GM23248 (cell line): ENCODE data around the gene SKAP1. TPM values are rescaled to one million over a fixed set of nuclear protein-coding genes. Genes with fewer than 3 reads are reported as not detected.

ENCODE experiments used
- DNase-seq: peaks from one replicate; pipeline ENCODE4 v3.0.0-alpha.2; 2015
- H2AFZ ChIP-seq: fragments of 200-600 bp; sonication (generic); 2 replicates; pipeline ENCODE4 v1.6.1; 2016; ENCODE audit warnings: antibody characterized with exemption
- H3F3A ChIP-seq: fragments of 200-600 bp; sonication (generic); 2 replicates; pipeline ENCODE4 v1.6.1; 2016; ENCODE audit warnings: mild to moderate bottlenecking, antibody characterized with exemption, mixed run types; ENCODE audit not compliant: insufficient read depth
- H3K27ac ChIP-seq: fragments of 200-600 bp; sonication (generic); 2 replicates; pipeline ENCODE4 v1.5.1; 2016; ENCODE audit warnings: mild to moderate bottlenecking
- H3K27me3 ChIP-seq: fragments of 200-600 bp; sonication (generic); replicated peaks from 2 replicates; pipeline ENCODE4 v1.6.1; 2016; ENCODE audit warnings: mild to moderate bottlenecking; ENCODE audit not compliant: insufficient read depth
- H3K36me3 ChIP-seq: fragments of 200-600 bp; sonication (generic); 2 replicates; pipeline ENCODE4 v1.6.1; 2016; ENCODE audit warnings: low read depth, mild to moderate bottlenecking
- H3K4me1 ChIP-seq: fragments of 200-600 bp; sonication (generic); 2 replicates; pipeline ENCODE4 v1.6.1; 2016; ENCODE audit warnings: mild to moderate bottlenecking; ENCODE audit not compliant: insufficient read depth
- H3K4me2 ChIP-seq: fragments of 200-600 bp; sonication (generic); one replicate; pipeline ENCODE4 v1.6.1; 2016; ENCODE audit warnings: mild to moderate bottlenecking; ENCODE audit not compliant: unreplicated experiment
- H3K4me3 ChIP-seq: fragments of 200-600 bp; sonication (generic); 2 replicates; pipeline ENCODE4 v1.5.1; 2016; ENCODE audit warnings: mild to moderate bottlenecking
- H3K79me2 ChIP-seq: fragments of 200-600 bp; sonication (generic); 2 replicates; pipeline ENCODE4 v1.6.1; 2016; ENCODE audit warnings: mild to moderate bottlenecking; ENCODE audit not compliant: insufficient read depth
- H3K9ac ChIP-seq: fragments of 200-600 bp; sonication (generic); 2 replicates; pipeline ENCODE4 v1.6.1; 2016; ENCODE audit warnings: mild to moderate bottlenecking
- H3K9me2 ChIP-seq: fragments of 200-600 bp; sonication (generic); 2 replicates; pipeline ENCODE4 v1.6.1; 2016; ENCODE audit warnings: mixed run types, mild to moderate bottlenecking, moderate library complexity; ENCODE audit not compliant: insufficient read depth
- H3K9me3 ChIP-seq: fragments of 200-600 bp; sonication (generic); one replicate; pipeline ENCODE4 v1.6.1; 2017; ENCODE audit warnings: low read depth
- H4K20me1 ChIP-seq: fragments of 200-600 bp; sonication (generic); 2 replicates; pipeline ENCODE4 v1.6.0; 2016; ENCODE audit not compliant: insufficient read depth
- EZH2 ChIP-seq: fragments of 200-600 bp; sonication (generic); IDR thresholded peaks from 2 replicates; pipeline ENCODE4 v1.6.1; 2018; ENCODE audit warnings: antibody characterized with exemption, mild to moderate bottlenecking; ENCODE audit not compliant: insufficient read depth, poor library complexity, severe bottlenecking
- EZH2phosphoT487 ChIP-seq: fragments of 200-600 bp; sonication (generic); IDR thresholded peaks from 2 replicates; pipeline ENCODE4 v1.6.1; 2018; ENCODE audit warnings: antibody characterized with exemption, moderate library complexity, mild to moderate bottlenecking, low read depth; ENCODE audit not compliant: insufficient read depth
- WGBS, 2 experiments: methylation state at CpG; one replicate each; pipeline ENCODE4 v1.1.6; 2015 to 2017; ENCODE audit warnings: low lambda C conversion rate in 2 of 2, low coverage in 1 of 2; ENCODE audit errors: missing lambda C conversion rate in 2 of 2; 5-methylcytosine and 5-hydroxymethylcytosine counted together
- in situ Hi-C: fragments of 300-500 bp; cut with MboI; formaldehyde crosslinking; loops from 2 replicates; pipeline ENCODE4 v1.15.0; 2020
- polyA plus RNA-seq: library from polyadenylated mRNA; unstranded; fragments of >200 nt; fragmentation: Nextera tagmentation; extraction: Ambion mirVana; gene quantifications from 2 replicates; pipeline ENCODE4 v1.2.1, GENCODE V29; 2016
- total RNA-seq: library from RNA; depleted of rRNA; stranded (reverse); fragments of >200 nt; shearing (Covaris generic); gene quantifications from 2 replicates; pipeline ENCODE4 v1.2.3, GENCODE V29; 2014

SKAP1 gene
- total and polyA plus RNA-seq, 2 experiments from 2014 or later = not detected

- H3K9ac ChIP-seq = peak overlapping the region; percentile 52
- no peak for TF ChIP-seq EZH2
- no peak for TF ChIP-seq EZH2phosphoT487
- H2AFZ ChIP-seq = peak overlapping the region; percentile 68
- H3F3A ChIP-seq = peaks cover 34% of the 10 kb centered on the region
- no peaks in the 10 kb centered on the region for H3K79me2 ChIP-seq
- no peaks in the 10 kb centered on the region for H3K9me2 ChIP-seq
- peak overlapping the region; percentile 78 for H3K27ac ChIP-seq
- peaks cover 17% of the 10 kb centered on the region for H3K4me1 ChIP-seq
- H3K36me3 ChIP-seq = no peaks in the 10 kb centered on the region
- peak overlapping the region; percentile 19 for H3K4me3 ChIP-seq
- H3K9me3 ChIP-seq = no peaks in the 10 kb centered on the region
- peak; percentile 83 for DNase-seq
- H3K27me3 ChIP-seq = no peaks in the 10 kb centered on the region
- no peaks in the 10 kb centered on the region for H4K20me1 ChIP-seq
- WGBS, 2 experiments = 14 to 15% methylated on average over 6 of the region's 6 CpGs
- in situ Hi-C loops = no loop called here
- H3K4me2 ChIP-seq = peak overlapping the region; percentile 76
Measured at GRCh38 chr17:48472411-48473281, 42.6 kb upstream of the SKAP1 start.

GRCh38 chr17:48471817-48472410 is 41.9 kb upstream of the SKAP1 start:
- Histone ChIP-seq H3K27me3 (no peaks in the 10 kb centered on the region), H3K9me3 (no peaks in the 10 kb centered on the region), H4K20me1 (no peaks in the 10 kb centered on the region), H3K4me1 (peaks cover 17% of the 10 kb centered on the region), H3K27ac (peak overlapping the region; percentile 78), H3K4me2 (peak overlapping the region; percentile 76), H2AFZ (peak overlapping the region; percentile 68), H3K9ac (peak overlapping the region; percentile 52; the same call in 1 of the 2 replicates), H3K4me3 (no peak overlapping the region), H3K79me2 (no peaks in the 10 kb centered on the region), H3K9me2 (no peaks in the 10 kb centered on the region), H3F3A (peaks cover 34% of the 10 kb centered on the region), H3K36me3 (no peaks in the 10 kb centered on the region)
- 89 to 92% methylated on average over 8 of the region's 8 CpGs for WGBS, 2 experiments
- TF ChIP-seq EZH2 (no peak), EZH2phosphoT487 (no peak)
- DNase-seq = no peak
- in situ Hi-C loops = no loop called here

- in situ Hi-C loops = no loop called here
- no peaks in the 10 kb centered on the region for H4K20me1 ChIP-seq
- no peaks in the 10 kb centered on the region for H3K27me3 ChIP-seq
- H3K9ac ChIP-seq = no peak overlapping the region
- no peak overlapping the region for H2AFZ ChIP-seq
- no peak overlapping the region for H3K27ac ChIP-seq
- no peaks in the 10 kb centered on the region for H3K9me3 ChIP-seq
- no peaks in the 10 kb centered on the region for H3K9me2 ChIP-seq
- no peak overlapping the region for H3K4me2 ChIP-seq
- no peaks in the 10 kb centered on the region for H3K36me3 ChIP-seq
- H3K4me3 ChIP-seq = no peak overlapping the region
- TF ChIP-seq EZH2 (no peak), EZH2phosphoT487 (no peak)
- DNase-seq = peak; percentile 55
- H3F3A ChIP-seq = peaks cover 34% of the 10 kb centered on the region
- peaks cover 17% of the 10 kb centered on the region for H3K4me1 ChIP-seq
- H3K79me2 ChIP-seq = no peaks in the 10 kb centered on the region
- 30 to 32% methylated on average over 6 of the region's 6 CpGs for WGBS, 2 experiments
Measured at GRCh38 chr17:48470388-48471034, 40.5 kb upstream of the SKAP1 start.

GRCh38 chr17:48469227-48469626 is 39.2 kb upstream of the SKAP1 start:
- H3K27me3 ChIP-seq = no peaks in the 10 kb centered on the region
- TF ChIP-seq EZH2phosphoT487 = no peak
- no peak for TF ChIP-seq EZH2
- H3K9me2 ChIP-seq = no peaks in the 10 kb centered on the region
- WGBS, 2 experiments = 69 to 88% methylated on average over 3 of the region's 3 CpGs
- in situ Hi-C loops = no loop called here
- H3F3A ChIP-seq = peaks cover 34% of the 10 kb centered on the region
- H3K4me3 ChIP-seq = no peak overlapping the region
- no peak for DNase-seq
- no peaks in the 10 kb centered on the region for H3K9me3 ChIP-seq
- no peak overlapping the region for H3K4me2 ChIP-seq
- H3K79me2 ChIP-seq = no peaks in the 10 kb centered on the region
- H3K9ac ChIP-seq = no peak overlapping the region
- H3K4me1 ChIP-seq = peaks cover 17% of the 10 kb centered on the region
- H3K27ac ChIP-seq = no peak overlapping the region
- no peaks in the 10 kb centered on the region for H4K20me1 ChIP-seq
- no peaks in the 10 kb centered on the region for H3K36me3 ChIP-seq
- H2AFZ ChIP-seq = peak overlapping the region; percentile 18; the same call in 1 of the 2 replicates
